Measurements from ENCODE around the gene CACUL1.

DNA sequence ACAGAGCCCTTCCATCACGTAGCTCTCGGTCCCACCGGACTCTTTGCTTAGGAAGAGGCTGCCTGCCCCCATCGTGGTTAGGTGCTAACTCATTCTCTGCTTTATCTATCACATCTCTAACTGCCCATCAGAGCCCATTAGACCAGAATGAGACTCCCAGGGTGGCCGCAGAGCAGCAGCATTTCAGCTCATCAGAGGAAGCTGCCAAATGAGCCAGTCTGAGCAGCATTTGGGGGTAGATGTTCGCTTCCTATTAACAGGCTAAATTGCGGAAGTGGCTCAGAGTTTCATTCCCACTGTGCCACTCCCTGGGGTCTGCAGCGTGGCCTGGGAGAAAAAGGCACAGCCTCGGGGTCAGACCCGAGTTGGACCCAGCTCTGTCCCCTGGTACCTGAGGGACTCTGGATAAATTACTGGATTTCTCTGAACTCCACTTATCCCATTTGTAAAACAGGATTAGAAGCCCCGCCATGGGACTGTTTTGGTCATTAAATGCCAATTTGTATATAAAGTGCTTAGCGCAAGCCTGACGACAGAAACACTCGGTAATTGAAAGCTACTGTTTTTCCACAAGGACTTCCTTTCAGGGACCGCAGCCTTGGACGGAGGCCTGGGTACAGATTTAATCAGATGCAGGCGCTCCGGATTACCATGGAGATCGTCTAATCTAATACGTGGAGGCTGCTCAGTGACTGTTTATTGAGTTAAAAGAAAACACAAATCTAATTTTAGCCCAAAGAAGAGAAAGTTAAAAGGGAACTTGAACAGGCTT, 85.6 kb downstream of the CACUL1 start:
- TF ChIP-seq EZH2phosphoT487 (IDR thresholded peaks at IDR 0.05; ENCODE audit: borderline replicate concordance, low read length), result no peak
- no peak for TF ChIP-seq CTCF (IDR thresholded peaks at IDR 0.05; ENCODE audit: low read depth, low read length, poor library complexity, severe bottlenecking)
